Thyroid gland (tissue), 4 donors: ENCODE data around the gene RGS9BP.

Experiments used
- POLR2A ChIP-seq, 2 donors: fragments of 450-650 bp; IDR thresholded peaks; one replicate each; pipeline ENCODE4 v1.6.1; 2017; ENCODE audit warnings: antibody characterized with exemption in 2 of 2, mild to moderate bottlenecking in 2 of 2, moderate library complexity in 1 of 2
- TF ChIP-seq, protein P1 (sequence below), 6 experiments: fragments of 200-600 bp in 3 of 6; fragments of 450-650 bp in 3 of 6; sonication (generic) in 3 of 6; IDR thresholded peaks; one replicate each; pipeline ENCODE4 v1.5.1; 2016 to 2019; ENCODE audit warnings: antibody characterized with exemption in 6 of 6, mild to moderate bottlenecking in 2 of 6, inconsistent platforms in 1 of 6, moderate library complexity in 1 of 6

DNA sequence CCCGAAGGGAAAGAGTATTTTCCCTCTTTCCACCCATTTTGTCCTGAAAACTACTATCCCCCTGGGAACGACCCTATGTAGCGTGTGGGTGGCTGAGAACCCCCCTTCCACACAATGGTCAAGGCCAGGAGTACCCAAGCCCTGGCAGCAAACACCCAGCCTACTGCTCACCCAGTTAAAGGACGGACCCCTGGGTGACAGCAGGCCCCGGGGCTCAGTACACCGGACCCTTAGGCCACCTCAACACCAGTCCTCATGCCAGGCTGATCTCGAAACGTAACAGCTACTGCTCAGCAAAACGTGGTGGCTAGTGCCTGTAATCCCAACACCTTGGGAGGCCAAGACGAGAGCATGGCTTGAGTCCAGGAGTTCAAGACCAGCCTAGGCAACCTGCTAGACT, 2.1 kb upstream of the RGS9BP start:
- TF ChIP-seq, protein P1, sequence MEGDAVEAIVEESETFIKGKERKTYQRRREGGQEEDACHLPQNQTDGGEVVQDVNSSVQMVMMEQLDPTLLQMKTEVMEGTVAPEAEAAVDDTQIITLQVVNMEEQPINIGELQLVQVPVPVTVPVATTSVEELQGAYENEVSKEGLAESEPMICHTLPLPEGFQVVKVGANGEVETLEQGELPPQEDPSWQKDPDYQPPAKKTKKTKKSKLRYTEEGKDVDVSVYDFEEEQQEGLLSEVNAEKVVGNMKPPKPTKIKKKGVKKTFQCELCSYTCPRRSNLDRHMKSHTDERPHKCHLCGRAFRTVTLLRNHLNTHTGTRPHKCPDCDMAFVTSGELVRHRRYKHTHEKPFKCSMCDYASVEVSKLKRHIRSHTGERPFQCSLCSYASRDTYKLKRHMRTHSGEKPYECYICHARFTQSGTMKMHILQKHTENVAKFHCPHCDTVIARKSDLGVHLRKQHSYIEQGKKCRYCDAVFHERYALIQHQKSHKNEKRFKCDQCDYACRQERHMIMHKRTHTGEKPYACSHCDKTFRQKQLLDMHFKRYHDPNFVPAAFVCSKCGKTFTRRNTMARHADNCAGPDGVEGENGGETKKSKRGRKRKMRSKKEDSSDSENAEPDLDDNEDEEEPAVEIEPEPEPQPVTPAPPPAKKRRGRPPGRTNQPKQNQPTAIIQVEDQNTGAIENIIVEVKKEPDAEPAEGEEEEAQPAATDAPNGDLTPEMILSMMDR (IDR thresholded peaks at IDR 0.05): no peak
- TF ChIP-seq POLR2A (IDR thresholded peaks at IDR 0.05): no peak
